GM19099 (cell line): ENCODE measurements around the gene UBTD2.

ENCODE experiments used
- POLR2A ChIP-seq: IDR thresholded peaks from 3 replicates; pipeline ENCODE4 v1.6.1; 2011; ENCODE audit warnings: low read depth; ENCODE audit not compliant: insufficient read length; ENCODE audit errors: extremely low read depth

The UBTD2 gene

GRCh38 chr5:172276214-172276613 lies 7.3 kb downstream of the UBTD2 start:
- no peak for TF ChIP-seq POLR2A

- no peak for TF ChIP-seq POLR2A
Measured at GRCh38 chr5:172274951-172275753, 8.4 kb downstream of the UBTD2 start.

GRCh38 chr5:172267943-172268342 lies 15.6 kb downstream of the UBTD2 start:
- TF ChIP-seq POLR2A = no peak

GRCh38 chr5:172266676-172267092 lies 16.9 kb downstream of the UBTD2 start:
- TF ChIP-seq POLR2A = no peak

GRCh38 chr5:172266071-172266675 lies 17.4 kb downstream of the UBTD2 start:
- no peak for TF ChIP-seq POLR2A

GRCh38 chr5:172264815-172265395 lies 18.7 kb downstream of the UBTD2 start:
- TF ChIP-seq POLR2A = no peak

GRCh38 chr5:172255444-172255843 lies 28.1 kb downstream of the UBTD2 start:
- TF ChIP-seq POLR2A = no peak

- TF ChIP-seq POLR2A = no peak
Measured at GRCh38 chr5:172252501-172252900, 31.1 kb downstream of the UBTD2 start.

GRCh38 chr5:172251419-172251818 lies 32.1 kb downstream of the UBTD2 start:
- no peak for TF ChIP-seq POLR2A

GRCh38 chr5:172248637-172249036 lies 34.9 kb downstream of the UBTD2 start:
- no peak for TF ChIP-seq POLR2A

GRCh38 chr5:172245703-172246125 lies 37.9 kb downstream of the UBTD2 start:
- no peak for TF ChIP-seq POLR2A

- TF ChIP-seq POLR2A = no peak
Measured at GRCh38 chr5:172245046-172245445, 38.5 kb downstream of the UBTD2 start.

GRCh38 chr5:172243302-172243701 lies 40.3 kb downstream of the UBTD2 start:
- TF ChIP-seq POLR2A = no peak

GRCh38 chr5:172238334-172238733 lies 45.2 kb downstream of the UBTD2 start:
- no peak for TF ChIP-seq POLR2A

- TF ChIP-seq POLR2A = no peak
Measured at GRCh38 chr5:172235827-172236736, 47.5 kb downstream of the UBTD2 start.
